Measurements from ENCODE around the gene STX4.

- TF ChIP-seq FOXM1 (IDR thresholded peaks at IDR 0.05; ENCODE audit: low read depth) (no peak), CTCF (IDR thresholded peaks at IDR 0.05) (no peak), RFX5 (IDR thresholded peaks at IDR 0.05; ENCODE audit: low read length) (no peak), TCF12 (IDR thresholded peaks at IDR 0.05) (no peak), CHD2 (IDR thresholded peaks at IDR 0.05; ENCODE audit: low read length, partially characterized antibody) (no peak), USF2 (IDR thresholded peaks at IDR 0.05; ENCODE audit: borderline replicate concordance, low read depth, low read length) (no peak), EZH2phosphoT487 (IDR thresholded peaks at IDR 0.05; ENCODE audit: borderline replicate concordance, low read depth) (no peak), PBX3 (IDR thresholded peaks at IDR 0.05) (no peak), MAX (IDR thresholded peaks at IDR 0.05; ENCODE audit: low read depth) (no peak), RCOR1 (IDR thresholded peaks at IDR 0.05; ENCODE audit: low read length) (no peak), JUND (IDR thresholded peaks at IDR 0.05) (no peak)
Observed at GRCh38 chr16:31061813-31062440, 28.6 kb downstream of the STX4 start.
